Measurements from ENCODE around the gene CNNM4.
A peak's percentile ranks its signal among the peaks of the same experiment; 100 is the strongest.

CNNM4 gene

DNA sequence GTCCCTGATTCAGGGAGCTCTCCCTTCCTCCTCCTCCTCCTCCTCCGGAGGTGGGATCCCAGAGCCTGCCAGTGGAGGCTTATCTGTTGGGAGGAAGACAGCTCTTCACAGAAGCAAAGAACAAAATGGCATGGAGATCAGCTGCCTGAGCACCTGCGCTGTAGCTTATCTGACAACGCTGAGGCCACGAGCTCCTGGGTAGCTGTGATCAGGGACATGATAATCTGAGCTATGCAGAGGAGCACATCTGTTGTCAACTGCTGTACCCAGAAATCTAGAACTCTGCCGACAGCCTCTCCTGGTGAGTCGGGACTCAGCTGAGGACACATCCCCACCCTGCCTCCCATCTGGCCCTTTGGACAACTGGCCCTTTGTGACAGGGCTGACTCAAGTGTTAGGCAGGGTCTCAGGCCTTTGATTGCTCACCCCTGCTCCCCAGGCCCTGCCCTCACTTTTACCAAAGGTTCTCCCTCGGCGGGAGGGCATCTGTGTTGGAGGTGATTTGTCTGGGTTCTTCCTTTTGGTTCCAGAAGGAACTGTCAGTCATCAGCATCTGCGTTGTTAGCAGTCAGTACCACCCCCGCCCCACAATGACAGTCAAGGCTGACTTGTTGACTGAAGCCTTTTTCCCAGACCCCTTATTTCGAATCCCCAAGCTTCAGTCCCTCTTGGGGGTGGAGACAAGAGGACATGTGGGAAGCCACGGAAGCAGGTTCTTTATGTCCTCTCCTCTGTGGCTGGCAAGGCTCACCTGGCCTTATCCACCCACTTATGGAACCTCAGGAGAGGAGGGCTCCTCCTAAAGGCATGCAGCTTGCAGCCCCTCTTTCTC is 49.5 kb downstream of the CNNM4 start:
- TF ChIP-seq, protein P1, sequence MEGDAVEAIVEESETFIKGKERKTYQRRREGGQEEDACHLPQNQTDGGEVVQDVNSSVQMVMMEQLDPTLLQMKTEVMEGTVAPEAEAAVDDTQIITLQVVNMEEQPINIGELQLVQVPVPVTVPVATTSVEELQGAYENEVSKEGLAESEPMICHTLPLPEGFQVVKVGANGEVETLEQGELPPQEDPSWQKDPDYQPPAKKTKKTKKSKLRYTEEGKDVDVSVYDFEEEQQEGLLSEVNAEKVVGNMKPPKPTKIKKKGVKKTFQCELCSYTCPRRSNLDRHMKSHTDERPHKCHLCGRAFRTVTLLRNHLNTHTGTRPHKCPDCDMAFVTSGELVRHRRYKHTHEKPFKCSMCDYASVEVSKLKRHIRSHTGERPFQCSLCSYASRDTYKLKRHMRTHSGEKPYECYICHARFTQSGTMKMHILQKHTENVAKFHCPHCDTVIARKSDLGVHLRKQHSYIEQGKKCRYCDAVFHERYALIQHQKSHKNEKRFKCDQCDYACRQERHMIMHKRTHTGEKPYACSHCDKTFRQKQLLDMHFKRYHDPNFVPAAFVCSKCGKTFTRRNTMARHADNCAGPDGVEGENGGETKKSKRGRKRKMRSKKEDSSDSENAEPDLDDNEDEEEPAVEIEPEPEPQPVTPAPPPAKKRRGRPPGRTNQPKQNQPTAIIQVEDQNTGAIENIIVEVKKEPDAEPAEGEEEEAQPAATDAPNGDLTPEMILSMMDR (conservative IDR thresholded peaks at IDR 0.05): no peak
- no peak overlapping the region for H3K27ac ChIP-seq

GRCh38 chr2:96810783-96811192 is 50.1 kb downstream of the CNNM4 start:
- TF ChIP-seq, protein P1 (conservative IDR thresholded peaks at IDR 0.05): no peak

DNA sequence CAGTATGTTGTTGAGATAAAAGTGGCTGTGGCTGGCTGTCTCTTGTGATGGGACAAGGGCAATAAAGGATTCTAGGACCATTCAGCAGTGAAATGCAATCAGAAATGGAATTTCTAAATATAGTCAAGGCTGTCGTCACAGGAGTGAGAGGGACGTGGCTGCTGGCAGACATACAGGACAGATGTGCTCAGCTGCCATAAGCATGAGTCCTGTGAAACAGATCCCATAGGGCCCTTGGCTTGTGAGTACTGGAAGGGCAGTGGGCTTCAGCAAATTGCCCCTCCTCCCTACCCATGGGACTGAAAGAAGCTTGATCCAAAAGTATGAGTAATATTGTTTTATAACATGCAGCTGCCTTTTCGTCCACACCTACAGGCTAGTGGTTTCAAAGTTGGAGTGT is 51.2 kb downstream of the CNNM4 start:
- no peak overlapping the region for H3K27ac ChIP-seq
- TF ChIP-seq, protein P1 (conservative IDR thresholded peaks at IDR 0.05): no peak

More at GRCh38 chr2:96810783-96811192, 50.1 kb downstream of the CNNM4 start:
- no peak overlapping the region for H3K27ac ChIP-seq

GRCh38 chr2:96813656-96814055 is 53.0 kb downstream of the CNNM4 start:
- H3K27ac ChIP-seq: no peak overlapping the region
- TF ChIP-seq, protein P1 (conservative IDR thresholded peaks at IDR 0.05): no peak

DNA sequence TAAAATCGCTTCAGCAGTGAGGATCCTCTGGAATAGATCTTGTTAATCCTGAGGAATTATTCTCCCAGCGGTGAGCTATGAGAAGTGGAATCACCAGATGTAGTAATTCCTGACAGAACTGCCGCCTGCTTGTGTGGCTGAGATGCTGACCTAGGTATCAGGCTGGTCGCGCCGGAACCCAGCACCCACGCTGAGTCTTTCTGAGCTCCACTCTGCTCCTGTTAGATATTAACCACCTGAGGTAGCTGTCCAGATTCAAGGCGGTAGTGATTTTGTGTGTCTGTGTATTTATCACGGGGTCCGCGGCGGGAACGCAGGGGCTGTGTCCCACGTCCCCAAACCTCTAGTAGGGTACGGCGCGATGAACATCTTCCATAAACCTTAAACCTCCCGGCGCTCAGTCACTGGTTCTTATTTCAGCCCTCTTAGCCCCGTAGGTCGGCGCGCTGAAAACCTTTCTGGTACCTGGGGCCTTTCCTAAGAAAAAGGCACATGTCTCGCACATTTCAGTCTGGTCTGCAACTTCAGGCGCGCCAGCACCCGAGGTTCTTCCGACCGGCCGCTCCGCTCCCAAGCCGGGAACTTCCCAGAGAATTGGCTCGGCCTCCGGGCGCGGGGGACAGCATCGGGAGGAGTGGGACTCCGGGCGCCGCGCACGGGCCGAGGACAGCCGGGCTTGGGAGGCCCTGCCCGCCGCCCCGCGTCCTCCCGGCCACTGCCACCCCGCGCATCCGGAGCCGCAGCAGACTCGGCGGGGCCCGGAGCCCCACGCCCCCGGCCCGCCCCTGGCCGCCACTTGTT is 54.8 kb downstream of the CNNM4 start:
- H3K27ac ChIP-seq: peak overlapping the region; percentile 91

GRCh38 chr2:96816127-96816835 is 55.6 kb downstream of the CNNM4 start, which contains the start of gene CNNM3:
TSS of gene CNNM3 (plus strand) at chr2:96816268. CDS start at chr2:96816278, 10 bp downstream.
- TF ChIP-seq, protein P1 (conservative IDR thresholded peaks at IDR 0.05): peak; percentile 55
- H3K27ac ChIP-seq: peak within 1 kb of the TSS; percentile 91

More for the DNA sequence above, 54.8 kb downstream of the CNNM4 start:
- TF ChIP-seq, protein P1 (conservative IDR thresholded peaks at IDR 0.05): no peak

All from VCaP (cell line).